Measurements from ENCODE around the gene OR2T27.
"Not testable (repeated sequence)": the region's sequence is repeated elsewhere in the genome, so short reads cannot be mapped to it uniquely, and the experiment has no call there.

OR2T27 gene

DNA sequence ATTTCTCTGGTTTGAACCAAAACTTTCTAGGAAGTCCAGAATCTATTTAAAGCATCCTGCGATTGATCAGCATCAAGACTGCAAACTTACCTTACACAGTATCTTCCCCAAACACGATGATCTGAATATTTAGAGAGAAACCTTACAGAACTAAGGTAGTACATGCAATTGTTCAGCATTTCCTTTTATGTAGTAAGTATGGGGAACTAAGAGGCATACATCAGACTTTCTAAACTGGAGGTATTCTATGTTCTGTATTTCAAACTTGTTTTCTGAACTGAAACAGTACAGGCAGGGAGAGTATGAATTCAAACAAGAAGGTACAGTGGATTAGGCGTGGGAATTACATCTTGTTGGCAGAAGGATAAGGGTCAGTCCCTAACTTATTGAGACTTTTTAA is at the start of gene OR2T27:
Gene OR2T27, minus strand, starts transcription at position 175 of the 400 bp plus-strand sequence. CDS start 4,644 bp downstream, outside the sequence.
- not testable (repeated sequence) for DNase-seq (ENCODE audit: extremely low read depth in 1 of 2, low read depth in 1 of 2)

DNA sequence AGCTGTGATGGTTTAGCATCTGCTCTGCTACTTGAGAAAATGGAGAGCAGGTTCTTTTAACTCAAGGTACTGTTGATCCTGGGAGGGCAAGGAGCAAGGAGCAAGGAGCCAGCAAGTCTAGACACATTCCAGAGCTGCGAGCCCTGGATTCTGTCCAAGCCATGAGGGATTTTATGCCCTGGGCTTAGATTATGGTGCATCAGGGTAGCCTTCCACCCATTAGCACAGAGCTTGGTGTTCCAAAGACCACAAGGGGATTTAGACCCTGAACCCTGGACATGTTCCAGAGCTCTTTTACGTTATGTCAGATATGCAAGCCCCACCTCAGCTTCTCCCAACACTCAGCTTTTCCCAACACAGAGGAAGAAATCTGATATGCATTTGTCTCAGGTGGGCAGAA is 49.3 kb upstream of the OR2T27 start:
- no peak for DNase-seq (ENCODE audit: extremely low read depth in 1 of 2, low read depth in 1 of 2)

GRCh38 chr1:248703674-248704073 is 48.3 kb upstream of the OR2T27 start:
- DNase-seq (ENCODE audit: extremely low read depth in 1 of 2, low read depth in 1 of 2), result no peak

- DNase-seq (ENCODE audit: extremely low read depth in 1 of 2, low read depth in 1 of 2), result no peak
Observed at GRCh38 chr1:248702714-248703113, 47.4 kb upstream of the OR2T27 start, which contains the start of gene OR14I1. Gene OR14I1 (minus strand): TSS chr1:248702766.

DNA sequence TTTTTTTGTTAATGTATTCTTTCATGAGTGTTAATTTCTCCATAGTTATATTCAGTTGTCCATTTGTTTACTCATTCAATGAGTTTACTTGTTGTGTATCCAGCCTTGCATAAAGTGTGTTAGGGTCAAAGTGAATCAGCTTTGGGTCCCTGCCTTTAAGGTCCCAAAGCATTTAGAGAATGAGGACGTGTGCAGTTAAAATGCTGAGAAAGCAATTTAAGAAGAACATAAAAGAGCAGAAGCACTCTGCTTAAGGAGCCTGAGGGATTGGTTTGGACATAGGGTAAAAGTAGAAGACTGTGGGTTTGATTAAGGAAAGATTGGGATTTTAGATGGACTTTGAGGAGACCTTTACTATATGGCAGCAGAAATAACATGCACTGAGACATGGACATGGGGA is 43.8 kb upstream of the OR2T27 start:
- no peak for DNase-seq (ENCODE audit: extremely low read depth in 1 of 2, low read depth in 1 of 2)

DNA sequence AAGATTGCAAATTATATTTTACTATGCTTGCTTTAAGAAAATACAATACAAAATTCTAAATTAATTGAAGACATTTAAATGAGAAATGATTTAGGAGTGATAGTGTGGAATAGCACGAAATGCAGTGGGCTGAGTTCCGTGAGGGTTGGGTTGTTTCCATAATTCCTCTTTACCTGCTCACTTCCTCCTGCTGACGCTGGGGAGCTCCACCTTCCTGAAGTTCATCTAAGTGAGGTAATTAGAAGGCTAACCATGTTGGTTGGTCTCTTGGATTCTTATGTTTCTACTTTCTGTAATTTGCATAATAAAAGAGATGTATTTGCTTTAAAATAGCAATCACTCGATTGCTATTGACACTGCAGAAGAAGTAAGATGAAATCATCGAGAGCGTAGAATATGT is 42.6 kb upstream of the OR2T27 start:
- DNase-seq (ENCODE audit: extremely low read depth in 1 of 2, low read depth in 1 of 2), result no peak

GRCh38 chr1:248696774-248697173 is 41.4 kb upstream of the OR2T27 start:
- DNase-seq (ENCODE audit: extremely low read depth in 1 of 2, low read depth in 1 of 2), result no peak

GRCh38 chr1:248696261-248696660 is 40.9 kb upstream of the OR2T27 start:
- DNase-seq (ENCODE audit: extremely low read depth in 1 of 2, low read depth in 1 of 2), result no peak

DNA sequence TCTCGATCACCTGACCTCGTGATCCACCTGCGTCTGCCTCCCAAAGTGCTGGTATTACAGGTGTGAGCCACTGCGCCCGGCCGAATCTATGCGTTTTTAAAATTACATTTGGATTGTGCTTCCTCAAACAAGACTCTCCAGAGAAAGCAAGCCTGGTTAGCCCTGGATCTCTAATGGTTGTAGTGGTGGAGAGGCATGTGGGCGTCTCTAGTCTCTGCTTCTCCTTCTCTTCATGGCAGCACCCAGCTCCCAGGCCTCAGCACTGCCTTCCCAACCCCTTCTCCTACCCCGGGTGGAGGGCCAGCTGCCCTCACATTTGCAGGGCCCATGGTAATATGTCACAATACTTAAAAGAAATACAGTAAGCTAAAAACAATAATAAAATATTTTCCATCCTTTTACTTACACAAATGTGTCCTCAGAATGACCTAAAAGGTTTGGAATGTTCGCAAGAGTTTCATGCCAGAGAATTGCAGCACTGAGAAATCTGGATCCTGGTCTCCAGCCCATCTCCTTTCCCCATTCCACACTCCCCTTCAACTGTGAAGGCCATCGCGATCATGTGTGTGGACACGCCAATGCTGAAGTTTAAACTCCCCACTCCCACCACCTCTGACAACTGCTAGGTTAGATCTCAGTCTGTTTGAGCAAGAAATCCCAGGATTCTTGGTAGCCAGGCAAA is 40.3 kb upstream of the OR2T27 start:
- no peak for DNase-seq (ENCODE audit: extremely low read depth in 1 of 2, low read depth in 1 of 2)

DNA sequence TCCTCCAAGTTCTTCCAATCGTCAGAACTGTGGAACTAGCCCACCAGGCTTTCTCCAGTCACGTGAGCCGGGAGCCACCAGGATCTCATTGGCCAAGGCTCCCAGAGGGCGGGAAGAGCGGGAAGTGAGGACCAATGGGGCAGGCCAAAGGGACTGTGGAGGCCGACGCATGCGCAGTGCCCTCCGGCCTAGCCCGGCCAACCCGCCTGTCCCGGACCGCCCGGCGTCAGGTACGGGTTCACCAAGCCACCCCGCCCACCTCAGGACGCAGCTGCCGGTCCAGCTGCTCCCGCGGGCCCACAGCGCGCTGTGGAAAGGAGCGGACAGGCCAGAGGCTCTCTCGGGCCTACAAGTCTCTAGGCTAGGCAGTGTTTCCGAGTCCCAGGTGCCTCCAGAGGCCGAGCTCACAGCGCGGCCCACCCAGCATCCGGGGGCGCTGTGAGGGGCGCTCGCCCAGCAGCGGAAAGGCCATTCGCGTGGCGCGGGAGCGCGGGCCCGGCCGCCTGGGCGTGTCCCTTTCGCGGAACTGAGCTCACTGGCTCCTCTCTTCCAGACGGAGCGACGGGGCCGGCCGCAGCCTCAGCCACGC is 36.3 kb upstream of the OR2T27 start:
- DNase-seq (ENCODE audit: extremely low read depth in 1 of 2, low read depth in 1 of 2), result no peak

GRCh38 chr1:248688527-248689298 is 33.4 kb upstream of the OR2T27 start:
- DNase-seq (ENCODE audit: extremely low read depth in 1 of 2, low read depth in 1 of 2), result no peak

DNA sequence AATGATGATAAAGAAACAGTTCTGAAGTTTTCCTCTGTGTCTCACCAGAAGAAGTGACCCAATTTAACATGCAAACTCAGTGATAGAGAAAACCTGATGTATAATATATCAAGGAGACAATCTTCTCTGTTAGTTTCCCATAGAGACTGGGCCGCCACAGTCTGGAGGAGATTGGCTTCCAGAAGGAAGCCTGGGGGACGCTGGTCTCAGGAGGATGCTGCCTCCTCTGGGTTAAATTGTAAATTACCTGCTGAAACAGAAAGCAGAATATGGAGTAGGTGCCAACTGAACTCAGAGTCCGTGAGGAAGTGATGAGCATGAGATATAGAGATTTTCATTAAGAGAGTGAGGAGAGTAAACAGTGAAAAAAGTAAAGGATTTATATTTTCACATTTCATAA is 31.5 kb upstream of the OR2T27 start:
- no peak for DNase-seq (ENCODE audit: extremely low read depth in 1 of 2, low read depth in 1 of 2)

- DNase-seq (ENCODE audit: extremely low read depth in 1 of 2, low read depth in 1 of 2), result no peak
Observed at GRCh38 chr1:248681651-248682050, 26.3 kb upstream of the OR2T27 start.

- DNase-seq (ENCODE audit: extremely low read depth in 1 of 2, low read depth in 1 of 2), result no peak
Observed at GRCh38 chr1:248670003-248670402, 14.7 kb upstream of the OR2T27 start.

DNA sequence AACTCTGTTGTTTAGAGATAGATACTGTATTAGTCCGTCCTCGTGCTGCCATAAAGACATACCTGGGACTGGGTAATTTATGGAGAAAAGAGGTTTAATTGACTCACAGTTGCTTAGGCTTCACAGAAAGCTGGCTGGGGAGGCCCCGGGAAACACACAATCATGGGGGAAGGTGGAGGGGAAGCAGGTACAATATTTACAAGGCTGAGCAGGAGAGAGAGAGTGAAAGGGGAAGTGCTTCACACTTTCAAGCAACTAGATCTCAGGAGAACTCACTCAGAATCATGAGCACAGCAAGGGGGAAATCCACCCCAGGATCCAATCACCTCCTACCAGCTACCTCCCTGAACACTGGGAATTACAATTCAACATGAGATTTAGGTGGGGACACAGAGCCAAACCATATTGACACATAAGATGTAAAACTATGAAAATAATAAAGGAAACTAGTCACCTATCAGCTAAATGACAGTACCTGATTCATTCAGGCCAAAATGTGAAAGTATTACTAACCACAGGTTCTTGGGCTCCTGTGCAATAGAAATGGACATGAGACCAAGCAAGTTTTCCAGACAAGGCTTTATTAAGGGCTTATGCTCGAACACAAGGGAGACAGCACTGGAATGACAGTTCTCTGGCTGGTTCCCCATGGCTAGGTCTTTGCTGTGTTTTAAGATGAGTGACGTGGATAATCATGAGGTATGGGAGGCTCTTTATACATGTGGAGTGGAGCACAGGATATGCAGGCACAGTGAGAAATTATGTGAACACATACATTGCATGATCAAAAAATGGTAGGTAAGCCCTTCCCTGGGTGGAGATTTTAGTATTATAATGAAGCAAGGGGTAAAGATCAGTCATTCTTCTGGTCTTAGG is 8.4 kb upstream of the OR2T27 start:
- not testable (repeated sequence) for DNase-seq (ENCODE audit: extremely low read depth in 1 of 2, low read depth in 1 of 2)

- DNase-seq (ENCODE audit: extremely low read depth in 1 of 2, low read depth in 1 of 2), result not testable (repeated sequence)
Observed at GRCh38 chr1:248656797-248657196, 1.5 kb upstream of the OR2T27 start.

DNA sequence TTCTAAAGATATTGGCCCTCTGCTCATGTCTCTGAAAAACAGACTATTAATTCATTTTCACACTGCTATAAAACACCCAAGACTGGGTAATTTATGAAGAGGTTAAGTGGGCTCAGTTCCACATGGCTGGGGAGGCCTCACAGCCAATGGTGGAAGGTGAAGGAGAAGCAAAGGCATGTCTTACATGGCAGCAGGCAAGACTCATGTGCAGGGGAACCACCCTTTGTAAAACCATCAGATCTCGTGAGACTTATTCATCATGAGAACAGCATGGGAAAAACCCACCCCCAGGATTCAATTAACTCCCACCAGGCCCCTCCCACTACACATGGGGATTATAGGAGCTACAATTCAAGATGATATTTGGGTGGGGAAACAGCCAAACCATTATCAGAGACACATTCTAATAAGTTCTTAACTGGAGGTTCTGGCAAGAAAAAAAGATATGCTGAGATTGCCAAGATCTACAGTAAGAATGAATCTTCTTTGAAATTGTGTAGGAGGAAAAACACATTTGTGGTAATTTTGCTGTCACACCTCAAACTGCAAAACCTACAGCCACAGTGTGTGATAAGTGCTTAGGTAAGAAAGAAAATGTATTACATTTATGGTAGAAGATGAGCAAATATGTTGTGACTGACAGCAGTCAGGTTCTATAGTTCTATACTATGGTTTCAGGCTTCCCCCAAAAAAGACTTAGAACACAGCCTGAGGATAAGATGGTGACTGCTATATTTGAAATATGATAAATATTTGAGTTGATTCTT is 6.4 kb downstream of the OR2T27 start:
- DNase-seq (ENCODE audit: extremely low read depth in 1 of 2, low read depth in 1 of 2), result not testable (repeated sequence)

DNA sequence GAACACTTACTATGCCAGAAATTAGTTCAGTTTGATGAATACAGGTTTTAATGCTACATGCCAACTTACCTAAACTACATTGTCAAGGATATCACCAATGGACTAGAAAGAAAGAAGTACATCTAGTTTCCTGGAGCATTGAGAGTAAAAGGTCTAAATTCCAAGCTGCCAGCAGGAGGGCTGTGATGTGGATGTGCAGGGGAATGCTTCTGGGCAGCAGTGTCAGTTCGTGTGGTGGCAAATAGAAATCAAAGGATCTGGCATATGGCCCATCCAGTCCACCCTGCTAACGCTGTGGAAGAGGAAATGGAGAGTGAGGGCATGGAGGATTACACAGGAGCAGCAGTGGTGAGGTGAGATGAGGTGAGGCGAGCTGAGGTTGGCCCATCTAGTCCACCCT is 10.2 kb downstream of the OR2T27 start, which contains the start of gene OR2T35:
Gene OR2T35, minus strand, starts transcription at position 101 of the 400 bp plus-strand sequence. CDS start 6,020 bp downstream, outside the sequence.
- not testable (repeated sequence) for DNase-seq (ENCODE audit: extremely low read depth in 1 of 2, low read depth in 1 of 2)

DNA sequence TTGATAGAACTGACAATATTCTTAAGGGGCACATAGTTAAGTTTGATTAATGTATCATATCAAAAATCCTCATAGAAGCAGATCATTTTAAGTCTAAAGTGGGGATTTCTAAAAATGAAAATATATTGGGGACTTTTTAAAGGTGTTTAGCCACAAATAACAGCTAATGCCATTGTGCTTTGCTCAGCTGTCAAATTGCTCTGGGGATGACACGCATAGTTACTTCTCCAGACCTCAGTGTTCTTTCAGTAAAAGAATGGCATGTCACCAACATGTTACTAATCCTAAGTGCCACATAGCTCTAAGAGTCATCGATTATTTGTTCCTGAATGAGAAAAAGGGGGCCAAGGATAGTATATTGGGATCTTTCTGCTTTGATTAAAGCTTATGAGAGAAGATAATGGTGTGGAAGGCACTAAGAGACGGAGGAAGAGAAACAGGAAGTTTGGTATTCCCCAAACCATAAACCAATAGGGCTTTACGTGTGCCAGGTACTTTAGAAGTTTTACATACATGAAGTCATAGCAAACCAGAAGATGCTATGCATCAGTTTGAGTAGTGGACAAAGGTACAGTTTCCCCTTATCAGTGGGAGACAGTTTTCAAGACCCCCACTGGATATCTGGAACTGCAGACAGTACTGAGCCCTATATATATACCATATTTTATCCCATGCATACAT is 12.2 kb downstream of the OR2T27 start:
- DNase-seq (ENCODE audit: extremely low read depth in 1 of 2, low read depth in 1 of 2), result not testable (repeated sequence)
